HUDEP-2 (cell line): ENCODE measurements around the gene ILKAP.

Experiments
- DNase-seq, 76 experiments: peaks; one replicate each; lab custom pipeline; 2025; ENCODE audit not compliant: unreplicated experiment in 76 of 76; lab: John Stamatoyannopoulos, UW

The ILKAP gene

GRCh38 chr2:238203094-238203972 lies at the start of gene ILKAP:
TSS of gene ILKAP (minus strand) at chr2:238203695. CDS start at chr2:238203553, 142 bp downstream.
- peak in 74 of 76 experiments; percentile 21 to 91 (median 77) for DNase-seq

DNA sequence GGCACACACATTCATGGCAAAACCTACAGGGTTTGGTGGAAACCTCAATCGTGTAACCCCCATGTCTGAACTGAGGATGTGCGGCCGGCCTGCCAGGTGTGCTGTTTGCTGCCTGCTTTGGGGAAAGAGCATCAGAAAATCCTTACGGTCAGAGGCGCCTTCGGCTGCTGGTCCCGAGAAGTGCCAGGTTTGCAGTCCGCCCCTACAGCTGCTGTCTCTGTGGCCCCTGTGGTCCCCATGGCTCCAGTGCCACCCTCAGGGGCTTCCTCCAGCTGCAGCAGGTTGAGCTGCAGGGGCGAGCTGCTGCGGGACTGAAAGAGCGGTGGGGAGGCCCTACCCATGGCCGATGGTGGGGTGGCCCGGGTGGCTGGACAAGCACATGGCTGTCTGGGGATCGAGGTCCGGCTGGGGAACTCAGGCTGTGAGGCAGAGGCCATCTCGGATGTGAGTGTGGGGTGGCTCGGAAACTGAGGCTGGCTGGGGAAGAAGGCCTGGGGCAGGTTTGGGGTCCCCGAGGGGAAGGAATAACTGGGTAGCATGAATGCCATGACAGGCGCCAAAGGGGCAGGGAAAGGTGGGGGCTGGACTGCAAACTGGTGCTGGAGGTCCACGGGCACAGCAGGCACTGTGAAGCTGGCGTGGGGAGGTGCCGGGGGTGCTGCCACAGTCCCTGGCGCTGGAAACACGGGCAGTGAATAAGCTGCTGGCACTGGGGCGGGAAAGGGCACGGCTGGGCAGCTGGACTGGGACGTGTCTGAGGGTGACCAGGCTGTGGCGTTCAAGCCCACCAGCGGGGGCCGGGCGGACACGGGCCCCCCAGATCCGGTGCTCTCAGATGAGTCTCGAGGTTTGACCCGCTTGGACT lies 49.5 kb upstream of the ILKAP start:
- DNase-seq: no peak

GRCh38 chr2:238251986-238252385 lies 48.5 kb upstream of the ILKAP start:
- no peak for DNase-seq

DNA sequence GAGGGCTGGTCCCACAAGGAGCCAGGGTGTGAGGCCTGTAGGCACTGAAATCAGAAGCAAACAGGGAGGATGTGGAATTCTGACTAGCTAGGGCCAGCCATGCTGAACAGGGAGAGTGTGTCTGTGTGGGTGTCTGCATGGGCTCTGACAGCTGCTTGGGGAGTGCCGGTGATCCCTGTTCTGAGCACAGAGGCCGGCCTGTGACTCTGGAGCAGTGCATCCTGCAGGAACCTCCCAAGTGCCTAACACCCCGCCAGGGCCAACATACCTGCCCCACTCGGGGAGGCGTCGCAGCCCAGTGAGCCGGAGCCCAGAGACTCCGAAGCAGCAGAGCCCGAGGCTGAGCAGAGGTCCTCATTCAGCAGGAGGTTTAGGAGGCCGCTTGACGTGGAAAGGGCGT lies 47.8 kb upstream of the ILKAP start:
- no peak for DNase-seq

DNA sequence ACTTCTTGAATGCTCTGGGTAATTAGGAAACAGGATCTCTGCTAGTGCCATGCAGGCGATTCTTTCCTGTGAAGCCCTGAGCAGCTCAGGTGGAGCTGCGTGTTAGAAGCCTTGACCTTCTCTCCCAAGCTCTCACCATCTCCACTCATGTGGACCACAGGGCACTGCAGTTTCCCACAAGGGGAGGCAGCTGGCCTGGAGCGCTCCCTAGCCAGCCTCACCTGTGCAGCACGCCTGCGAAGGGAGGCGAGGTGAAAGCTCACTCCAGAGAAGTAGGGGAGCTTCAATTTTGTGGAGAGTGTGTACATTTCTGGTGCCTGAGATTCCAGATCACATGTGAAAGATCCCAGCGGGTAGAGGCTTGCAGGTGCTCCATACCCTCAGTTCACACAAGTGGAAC lies 47.4 kb upstream of the ILKAP start:
- DNase-seq: no peak

- no peak for DNase-seq
Measured at GRCh38 chr2:238247841-238248453, 44.5 kb upstream of the ILKAP start.

GRCh38 chr2:238247002-238247822 lies 43.7 kb upstream of the ILKAP start:
- no peak for DNase-seq

DNA sequence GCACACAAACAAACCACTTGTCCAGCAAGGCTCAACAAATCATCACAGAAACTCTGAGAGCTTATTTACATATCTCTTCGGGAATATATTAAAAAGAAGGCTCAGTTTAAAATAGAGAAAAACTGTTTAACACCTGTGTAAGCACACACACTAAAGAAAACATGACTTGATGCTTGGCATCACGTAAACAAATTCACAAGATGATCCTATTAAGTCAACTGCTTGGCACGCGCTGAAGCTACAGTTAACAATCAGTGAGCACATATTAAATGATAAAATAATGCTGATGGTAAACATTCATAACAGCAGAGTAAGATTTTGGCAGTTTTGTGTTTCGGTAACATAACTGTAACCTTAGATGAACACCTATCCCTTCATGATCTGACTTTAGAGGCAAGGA lies 40.7 kb upstream of the ILKAP start:
- no peak for DNase-seq

DNA sequence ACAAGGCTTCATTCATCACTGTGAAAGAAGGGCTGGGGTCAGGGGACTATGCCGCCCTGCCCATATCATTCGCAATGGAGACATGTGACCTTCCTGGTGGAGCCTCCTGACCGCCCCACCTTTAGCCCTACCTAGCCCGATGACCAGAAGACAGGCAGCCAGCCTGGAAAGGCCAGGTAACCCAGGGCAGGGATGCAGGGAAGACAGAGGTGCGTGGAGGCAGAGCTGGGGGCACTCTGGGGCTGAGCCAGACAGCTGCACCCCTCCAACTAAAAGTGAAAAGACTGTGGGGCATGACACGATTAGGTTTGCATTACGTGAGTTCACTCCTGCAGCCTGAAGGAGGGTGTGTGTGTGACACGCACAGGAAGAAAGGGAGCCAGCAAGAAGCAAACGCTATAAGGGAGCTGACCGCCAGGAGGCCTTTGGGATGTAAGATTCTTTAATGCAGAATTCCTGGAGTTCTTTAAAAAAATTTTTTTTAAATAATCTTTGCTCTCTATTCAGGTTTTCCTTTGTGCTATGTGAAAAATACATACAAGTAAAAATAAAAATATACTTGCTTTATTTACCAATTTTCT lies 40.1 kb upstream of the ILKAP start:
- DNase-seq: no peak

- no peak for DNase-seq
Measured at GRCh38 chr2:238242731-238243495, 39.4 kb upstream of the ILKAP start.

- DNase-seq: no peak
Measured at GRCh38 chr2:238241970-238242369, 38.5 kb upstream of the ILKAP start.

GRCh38 chr2:238240757-238241711 lies 37.5 kb upstream of the ILKAP start:
- DNase-seq: peak in 14 of 76 experiments; percentile 7 to 39 (median 22)

DNA sequence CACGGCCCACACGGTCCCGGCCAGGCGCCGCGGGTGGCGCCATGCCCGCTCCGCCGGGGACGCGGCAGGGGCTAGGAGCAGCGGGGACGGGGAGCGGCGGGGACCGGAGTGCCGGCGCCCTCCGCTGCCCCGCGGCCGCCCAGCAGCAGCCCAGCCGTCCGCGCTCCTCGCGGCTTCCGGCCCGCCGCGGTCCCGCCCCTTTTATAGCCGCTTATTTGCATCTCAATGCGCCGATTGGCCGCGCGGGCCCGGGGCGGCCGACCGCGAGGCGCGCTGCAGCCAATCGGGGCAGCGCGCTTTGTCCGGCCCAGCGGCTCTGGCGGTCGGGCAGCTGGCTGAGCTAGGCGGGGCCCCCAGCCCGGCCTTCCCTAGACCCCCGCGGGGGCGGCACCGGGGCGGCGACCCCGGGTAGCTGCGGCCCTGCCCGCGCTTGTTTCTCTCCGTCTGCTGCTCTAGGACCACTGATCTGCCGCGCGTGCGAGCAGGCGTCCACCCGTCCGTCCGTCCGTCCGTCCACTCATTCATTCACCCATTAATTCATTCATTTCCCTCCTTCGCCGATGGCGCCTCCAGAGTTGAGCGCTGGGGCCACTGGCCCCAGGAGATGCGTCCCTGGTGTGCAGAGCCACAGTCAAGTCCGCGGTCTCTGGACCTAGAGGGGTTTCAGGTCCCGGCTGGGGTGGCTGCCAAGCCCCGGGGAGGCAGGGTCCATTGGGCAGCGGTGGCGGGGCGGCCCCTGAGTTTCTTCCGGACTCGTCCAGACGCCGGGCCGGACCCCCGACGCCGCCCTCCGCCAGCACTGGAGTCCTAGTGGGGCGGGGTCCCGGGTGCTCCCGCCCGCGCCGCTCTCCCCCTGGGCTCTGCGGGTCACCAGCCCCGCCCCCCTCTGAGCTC lies 36.6 kb upstream of the ILKAP start, which contains the start of gene HES6:
Gene HES6, minus strand, starts transcription at position 176 of the 894 bp plus-strand sequence. Its CDS starts 133 bp downstream, at position 43.
- peak in 73 of 76 experiments; percentile 15 to 87 (median 77) for DNase-seq

DNA sequence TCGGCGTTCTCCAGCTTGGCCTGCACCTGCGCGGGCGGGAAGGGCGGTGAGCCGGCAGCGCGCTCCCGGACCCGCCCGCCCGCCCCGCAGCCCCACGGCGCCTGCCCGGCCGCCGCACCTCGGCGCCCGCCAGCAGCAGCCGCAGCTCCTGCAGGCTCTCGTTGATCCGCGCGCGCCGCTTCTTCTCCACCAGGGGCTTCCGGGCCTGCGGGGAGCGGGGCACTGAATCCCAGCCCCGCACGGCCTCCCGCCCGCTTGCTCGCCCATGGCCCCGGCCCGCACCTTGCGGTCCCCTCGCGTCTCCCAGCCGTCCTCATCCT lies 36.0 kb upstream of the ILKAP start:
- peak in 2 of 76 experiments; percentile 50 to 53 for DNase-seq

DNA sequence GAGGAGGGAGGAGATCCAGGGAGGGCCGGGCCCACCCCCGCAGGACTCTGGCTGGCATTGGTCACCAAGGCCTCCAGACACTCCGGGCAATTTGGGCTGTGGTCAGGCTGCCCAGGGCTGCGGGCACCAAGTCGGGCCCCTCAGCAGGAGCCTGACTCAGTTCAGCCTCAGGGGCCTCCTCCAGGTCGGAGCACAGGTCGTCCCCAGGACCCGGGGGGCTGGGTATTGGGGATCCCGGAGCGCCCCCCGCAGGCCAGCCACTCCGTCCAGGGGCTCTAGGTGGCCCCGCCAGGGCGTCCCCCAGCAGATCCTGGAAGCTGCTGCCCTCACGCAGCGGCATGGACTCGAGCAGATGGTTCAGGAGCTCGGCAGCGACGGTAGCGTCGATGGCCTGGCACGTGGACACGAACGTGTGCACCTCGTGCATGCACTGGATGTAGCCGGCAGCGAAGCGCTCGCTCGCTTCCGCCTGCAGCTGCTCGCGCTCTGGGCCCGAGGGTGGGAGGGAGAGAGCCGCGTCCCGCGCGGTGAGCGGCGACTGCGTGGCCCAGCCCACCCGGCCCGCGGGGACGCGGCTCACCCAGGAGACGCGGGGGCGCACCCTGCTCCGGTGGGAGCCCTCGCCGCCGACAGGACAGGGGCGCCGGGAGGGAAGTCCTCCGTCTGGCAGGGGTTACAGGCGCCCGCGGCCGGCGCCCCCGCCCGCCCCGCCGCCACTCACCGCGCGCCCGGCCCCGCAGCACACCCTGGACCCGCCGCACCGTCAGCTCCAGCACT lies 35.5 kb upstream of the ILKAP start:
- DNase-seq: peak in 41 of 76 experiments; percentile 8 to 55 (median 31)

DNA sequence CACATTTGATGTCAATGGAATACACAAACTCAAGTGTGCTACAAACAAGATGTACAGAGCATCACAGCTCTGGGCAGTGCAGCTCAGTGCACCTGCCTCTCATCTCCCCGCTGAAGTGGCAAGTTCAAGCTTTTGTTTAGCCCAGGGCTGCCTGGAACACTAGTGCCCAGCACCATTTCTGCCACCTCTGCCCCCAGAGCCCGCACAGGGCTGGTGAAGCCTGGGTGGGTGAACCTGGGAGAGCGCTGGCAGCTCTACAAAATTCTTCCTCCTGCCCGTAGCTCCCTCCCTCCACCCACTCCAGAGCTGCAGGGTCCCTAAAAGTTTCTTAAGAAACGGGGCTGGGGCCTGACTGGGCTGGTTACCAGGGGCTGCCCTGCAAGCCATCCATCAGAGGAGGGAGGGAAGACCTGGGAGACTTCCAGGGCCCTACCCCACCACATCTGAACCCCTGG lies 34.8 kb upstream of the ILKAP start:
- DNase-seq: peak in 8 of 76 experiments; percentile 14 to 39 (median 26)
